PFSK-1 (cell line): ENCODE measurements around the gene PURA.

Source experiments
- FOXP2 ChIP-seq: optimal IDR thresholded peaks from 2 replicates; pipeline ENCODE3; 2011; ENCODE audit warnings: borderline replicate concordance, control low read depth, inconsistent platforms; ENCODE audit not compliant: insufficient read depth; ENCODE audit errors: extremely low read length, extremely low read depth
- POLR2AphosphoS5 ChIP-seq: IDR thresholded peaks from 2 replicates; pipeline ENCODE4 v1.6.1; 2012; ENCODE audit warnings: low read depth, mild to moderate bottlenecking, control low read depth, low read length, moderate library complexity
- SIN3A ChIP-seq: IDR thresholded peaks from 2 replicates; pipeline ENCODE4 v1.6.1; 2012; ENCODE audit warnings: mild to moderate bottlenecking, low read length, moderate library complexity, borderline replicate concordance; ENCODE audit not compliant: insufficient read depth
- TAF1 ChIP-seq: IDR thresholded peaks from 2 replicates; pipeline ENCODE4 v1.6.1; 2012; ENCODE audit warnings: low read length, control low read depth, borderline replicate concordance; ENCODE audit not compliant: insufficient read depth

DNA sequence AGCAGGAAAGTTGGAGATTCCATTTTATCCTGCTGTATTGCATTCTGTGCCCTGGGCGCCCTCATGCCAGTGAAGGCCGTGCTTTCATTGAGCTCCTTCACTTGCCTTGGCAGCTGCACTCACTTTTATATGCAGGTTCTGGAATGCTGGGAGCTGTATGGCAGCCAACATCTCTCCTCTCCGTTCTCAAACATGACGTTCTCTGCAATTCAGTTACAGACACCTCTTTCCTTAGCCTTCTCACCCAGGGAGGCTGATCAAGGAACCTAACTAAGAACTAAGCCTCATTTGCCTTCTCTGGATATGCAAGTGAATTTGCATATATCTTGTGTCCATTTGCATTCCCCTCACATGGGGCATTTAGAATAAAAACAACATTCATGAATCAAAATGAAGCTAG lies 29.4 kb upstream of the PURA start:
- TF ChIP-seq TAF1 (no peak), FOXP2 (no peak), SIN3A (no peak), POLR2AphosphoS5 (no peak)
